Natural killer cell (primary cell): ENCODE data around the gene ERVK3-1. TPM values are rescaled to one million over a fixed set of nuclear protein-coding genes. Genes with fewer than 3 reads are reported as not detected.

Source experiments
- ATAC-seq, 3 donors: fragments of 150-1000 bp in 2 of 3; fragments of 200-7000 bp in 1 of 3; cut with Tn5 transposase; 1 replicate in 1 of 3; 2 replicates in 2 of 3; pipeline ENCODE4 v1.10.0; 2021; ENCODE audit warnings: mild to moderate bottlenecking in 2 of 3, moderate library complexity in 2 of 3
- DNase-seq, 2 donors: peaks; one replicate each; pipeline versions ENCODE4 v3.0.0 to v3.0.0-alpha.2; 2013 to 2021; ENCODE audit warnings: mixed read lengths in 1 of 2
- H3K27ac ChIP-seq: one replicate; pipeline ENCODE4 v1.5.1; 2013; ENCODE audit warnings: mild to moderate bottlenecking, low read length
- H3K27me3 ChIP-seq: one replicate; pipeline ENCODE4 v1.6.1; 2013; ENCODE audit warnings: low read length; ENCODE audit not compliant: control insufficient read depth, insufficient read depth
- H3K36me3 ChIP-seq: one replicate; pipeline ENCODE4 v1.6.1; 2013; ENCODE audit warnings: low read length; ENCODE audit not compliant: control insufficient read depth, insufficient read depth
- H3K4me1 ChIP-seq: one replicate; pipeline ENCODE4 v1.6.1; 2013; ENCODE audit warnings: low read length; ENCODE audit not compliant: control insufficient read depth, insufficient read depth
- H3K4me3 ChIP-seq: one replicate; pipeline ENCODE4 v1.5.1; 2013; ENCODE audit warnings: low read length
- H3K9me3 ChIP-seq: one replicate; pipeline ENCODE4 v1.6.1; 2013; ENCODE audit warnings: low read length; ENCODE audit not compliant: control insufficient read depth, insufficient read depth
- H3K27ac Mint-ChIP-seq, 2 donors: one replicate each; pipeline ENCODE4 v1.8.0; 2022; ENCODE audit warnings: mild to moderate bottlenecking in 2 of 2, mixed read lengths in 2 of 2, moderate library complexity in 1 of 2
- H3K27me3 Mint-ChIP-seq, 2 donors: one replicate each; pipeline ENCODE4 v1.8.0; 2022; ENCODE audit warnings: low read depth in 2 of 2, mixed read lengths in 2 of 2
- H3K36me3 Mint-ChIP-seq: one replicate; pipeline ENCODE4 v1.8.0; 2022; ENCODE audit warnings: mixed read lengths
- H3K4me1 Mint-ChIP-seq, 2 donors: one replicate each; pipeline ENCODE4 v1.8.0; 2022; ENCODE audit warnings: mixed read lengths in 2 of 2
- H3K4me3 Mint-ChIP-seq: one replicate; pipeline ENCODE4 v1.8.0; 2022; ENCODE audit warnings: mild to moderate bottlenecking, moderate library complexity, mixed read lengths
- H3K9me3 Mint-ChIP-seq, 2 donors: one replicate each; pipeline ENCODE4 v1.8.0; 2022; ENCODE audit warnings: mixed read lengths in 2 of 2
- CTCF ChIP-seq: fragments of 200-600 bp; IDR thresholded peaks from one replicate; pipeline ENCODE4 v1.8.0; 2022; ENCODE audit warnings: antibody characterized with exemption
- WGBS: methylation state at CpG from one replicate; pipeline ENCODE4 v1.1.7; 2013; ENCODE audit warnings: missing lambda C conversion rate; ENCODE audit not compliant: insufficient coverage; 5-methylcytosine and 5-hydroxymethylcytosine counted together
- intact Hi-C: fragments of 100-400 bp; cut with micrococcal nuclease; formaldehyde crosslinking; loops from one replicate; pipeline ENCODE4 v1.14.2; 2022
- total RNA-seq, 4 donors: library from RNA; stranded (reverse); fragments of 120-200 nt in 1 of 4; gene quantifications; one replicate each; pipeline versions ENCODE4 v1.2.3 to v1.2.4, GENCODE V29; 2013 to 2022

Gene ERVK3-1
- total RNA-seq, 3 donors from 2014 or later (not counting 1 experiment from before 2014, with no cell fraction given), result 96.1 to 142 (median 119) TPM

GRCh38 chr19:58353717-58354477, 48.7 kb downstream of the ERVK3-1 start:
- H3K4me1 ChIP-seq, result peaks cover 25% of the 10 kb centered on the region
- Mint-ChIP-seq H3K27me3 (peaks cover 0 to 12% of the 10 kb centered on the region in 2 donors), H3K36me3 (no peaks in the 10 kb centered on the region), H3K4me1 (peaks cover 0 to 14% of the 10 kb centered on the region in 2 donors), H3K4me3 (no peak overlapping the region), H3K27ac (no peak overlapping the region), H3K9me3 (no peaks in the 10 kb centered on the region)
- ATAC-seq, result no peak
- H3K27me3 ChIP-seq, result no peaks in the 10 kb centered on the region
- H3K27ac ChIP-seq, result no peak overlapping the region
- WGBS, result 96% methylated on average over 15 of the region's 15 CpGs
- TF ChIP-seq CTCF, result no peak
- no peak overlapping the region for H3K4me3 ChIP-seq
- no peaks in the 10 kb centered on the region for H3K36me3 ChIP-seq
- intact Hi-C loops, result no loop called here
- no peaks in the 10 kb centered on the region for H3K9me3 ChIP-seq
- DNase-seq, result no peak

GRCh38 chr19:58354478-58355030, 49.4 kb downstream of the ERVK3-1 start:
- no peak overlapping the region for H3K4me3 Mint-ChIP-seq
- 90% methylated on average over 6 of the region's 6 CpGs for WGBS

GRCh38 chr19:58355215-58355796, 50.1 kb downstream of the ERVK3-1 start:
- Mint-ChIP-seq H3K9me3 (no peaks in the 10 kb centered on the region), H3K27ac (no peak overlapping the region), H3K4me1 (peaks cover 0 to 7% of the 10 kb centered on the region in 2 donors), H3K4me3 (peak overlapping the region; percentile 28), H3K36me3 (no peaks in the 10 kb centered on the region), H3K27me3 (peaks cover 0 to 5% of the 10 kb centered on the region in 2 donors)
- DNase-seq (no peak), ATAC-seq (no peak)
- Histone ChIP-seq H3K9me3 (no peaks in the 10 kb centered on the region), H3K4me3 (no peak overlapping the region), H3K4me1 (peaks cover 19% of the 10 kb centered on the region), H3K27me3 (no peaks in the 10 kb centered on the region), H3K36me3 (no peaks in the 10 kb centered on the region), H3K27ac (no peak overlapping the region)
- TF ChIP-seq CTCF, result no peak
- WGBS, result 93% methylated on average over 10 of the region's 10 CpGs
- intact Hi-C loops, result no loop called here

More at GRCh38 chr19:58354478-58355030, 49.4 kb downstream of the ERVK3-1 start:
- no peaks in the 10 kb centered on the region for H3K27me3 ChIP-seq
- DNase-seq (no peak), ATAC-seq (no peak)
- H3K4me1 Mint-ChIP-seq, result peaks cover 0 to 10% of the 10 kb centered on the region in 2 donors
- H3K27ac Mint-ChIP-seq, result no peak overlapping the region
- no peak overlapping the region for H3K27ac ChIP-seq
- H3K27me3 Mint-ChIP-seq, result peaks cover 0 to 8% of the 10 kb centered on the region in 2 donors
- no peaks in the 10 kb centered on the region for H3K36me3 ChIP-seq
- peaks cover 25% of the 10 kb centered on the region for H3K4me1 ChIP-seq
- intact Hi-C loops, result no loop called here
- H3K9me3 ChIP-seq, result no peaks in the 10 kb centered on the region
- TF ChIP-seq CTCF, result no peak
- no peak overlapping the region for H3K4me3 ChIP-seq
- H3K9me3 Mint-ChIP-seq, result no peaks in the 10 kb centered on the region
- H3K36me3 Mint-ChIP-seq, result no peaks in the 10 kb centered on the region
